ENCODE measurements around the gene BNC2.

BNC2 gene

GRCh38 chr9:16730162-16730561, 140.3 kb downstream of the BNC2 start:
- DNase-seq, result no peak
- Mint-ChIP-seq H3K4me1 (peaks cover 46% of the 10 kb centered on the region), H3K36me3 (ENCODE audit: low read depth) (no peaks in the 10 kb centered on the region), H3K27me3 (ENCODE audit: low read depth, poor library complexity) (peaks cover 5% of the 10 kb centered on the region), H3K27ac (no peak overlapping the region), H3K9me3 (no peaks in the 10 kb centered on the region), H3K4me3 (peak overlapping the region; percentile 53)
- TF ChIP-seq, protein P1, sequence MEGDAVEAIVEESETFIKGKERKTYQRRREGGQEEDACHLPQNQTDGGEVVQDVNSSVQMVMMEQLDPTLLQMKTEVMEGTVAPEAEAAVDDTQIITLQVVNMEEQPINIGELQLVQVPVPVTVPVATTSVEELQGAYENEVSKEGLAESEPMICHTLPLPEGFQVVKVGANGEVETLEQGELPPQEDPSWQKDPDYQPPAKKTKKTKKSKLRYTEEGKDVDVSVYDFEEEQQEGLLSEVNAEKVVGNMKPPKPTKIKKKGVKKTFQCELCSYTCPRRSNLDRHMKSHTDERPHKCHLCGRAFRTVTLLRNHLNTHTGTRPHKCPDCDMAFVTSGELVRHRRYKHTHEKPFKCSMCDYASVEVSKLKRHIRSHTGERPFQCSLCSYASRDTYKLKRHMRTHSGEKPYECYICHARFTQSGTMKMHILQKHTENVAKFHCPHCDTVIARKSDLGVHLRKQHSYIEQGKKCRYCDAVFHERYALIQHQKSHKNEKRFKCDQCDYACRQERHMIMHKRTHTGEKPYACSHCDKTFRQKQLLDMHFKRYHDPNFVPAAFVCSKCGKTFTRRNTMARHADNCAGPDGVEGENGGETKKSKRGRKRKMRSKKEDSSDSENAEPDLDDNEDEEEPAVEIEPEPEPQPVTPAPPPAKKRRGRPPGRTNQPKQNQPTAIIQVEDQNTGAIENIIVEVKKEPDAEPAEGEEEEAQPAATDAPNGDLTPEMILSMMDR (IDR thresholded peaks at IDR 0.05), result no peak

GRCh38 chr9:16729651-16730050, 140.8 kb downstream of the BNC2 start:
- no peaks in the 10 kb centered on the region for H3K36me3 Mint-ChIP-seq (ENCODE audit: low read depth)
- H3K4me1 Mint-ChIP-seq, result peaks cover 46% of the 10 kb centered on the region
- H3K27me3 Mint-ChIP-seq (ENCODE audit: low read depth, poor library complexity), result peaks cover 6% of the 10 kb centered on the region
- TF ChIP-seq, protein P1 (IDR thresholded peaks at IDR 0.05), result no peak
- H3K4me3 Mint-ChIP-seq, result peak overlapping the region; percentile 53
- no peak for DNase-seq
- H3K9me3 Mint-ChIP-seq, result no peaks in the 10 kb centered on the region
- H3K27ac Mint-ChIP-seq, result no peak overlapping the region

DNA sequence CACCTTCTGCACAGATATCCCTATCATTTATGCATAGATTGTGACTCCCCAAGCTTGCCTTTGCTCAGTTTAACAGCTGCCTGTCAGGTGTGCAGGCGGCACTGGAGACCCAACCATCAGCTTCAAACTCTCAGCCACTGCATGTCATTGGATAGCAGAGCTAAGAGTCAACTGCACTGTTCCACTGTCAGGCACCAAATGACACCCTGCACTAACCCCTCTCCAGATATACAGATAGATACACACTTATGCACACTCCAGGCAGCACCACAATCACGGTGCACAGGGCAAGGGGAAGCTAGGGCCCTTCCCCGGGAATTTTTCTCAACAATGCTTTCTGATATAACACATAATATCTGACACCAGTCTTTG, 142.3 kb downstream of the BNC2 start:
- H3K9me3 Mint-ChIP-seq, result no peaks in the 10 kb centered on the region
- H3K4me1 Mint-ChIP-seq, result peaks cover 46% of the 10 kb centered on the region
- H3K27me3 Mint-ChIP-seq (ENCODE audit: low read depth, poor library complexity), result peaks cover 6% of the 10 kb centered on the region
- DNase-seq, result no peak
- peak overlapping the region; percentile 78 for H3K4me3 Mint-ChIP-seq
- no peaks in the 10 kb centered on the region for H3K36me3 Mint-ChIP-seq (ENCODE audit: low read depth)
- TF ChIP-seq, protein P1 (IDR thresholded peaks at IDR 0.05), result no peak
- H3K27ac Mint-ChIP-seq, result no peak overlapping the region

GRCh38 chr9:16727452-16728136, 142.9 kb downstream of the BNC2 start:
- Mint-ChIP-seq H3K4me3 (peak overlapping the region; percentile 78), H3K36me3 (ENCODE audit: low read depth) (no peaks in the 10 kb centered on the region), H3K27me3 (ENCODE audit: low read depth, poor library complexity) (peaks cover 6% of the 10 kb centered on the region), H3K4me1 (peaks cover 46% of the 10 kb centered on the region), H3K27ac (peak overlapping the region; percentile 64), H3K9me3 (no peaks in the 10 kb centered on the region)
- TF ChIP-seq, protein P1 (IDR thresholded peaks at IDR 0.05), result no peak
- no peak for DNase-seq

- H3K27ac Mint-ChIP-seq, result peak overlapping the region; percentile 80
- no peaks in the 10 kb centered on the region for H3K9me3 Mint-ChIP-seq
- H3K36me3 Mint-ChIP-seq (ENCODE audit: low read depth), result no peaks in the 10 kb centered on the region
- peak overlapping the region; percentile 78 for H3K4me3 Mint-ChIP-seq
- TF ChIP-seq, protein P1 (IDR thresholded peaks at IDR 0.05), result no peak
- H3K27me3 Mint-ChIP-seq (ENCODE audit: low read depth, poor library complexity), result peaks cover 7% of the 10 kb centered on the region
- peaks cover 46% of the 10 kb centered on the region for H3K4me1 Mint-ChIP-seq
- DNase-seq, result peak; percentile 85
These were observed 143.6 kb downstream of the BNC2 start for GRCh38 chr9:16726718-16727451.
